HepG2 (cell line): ENCODE measurements around the gene RDH12. TPM values are rescaled to one million over a fixed set of nuclear protein-coding genes. Genes with fewer than 3 reads are reported as not detected.

Experiments used
- ATAC-seq: fragments of 200-7000 bp; cut with Tn5 transposase; 3 replicates; pipeline ENCODE4 v1.9.1; 2020; ENCODE audit warnings: mild to moderate bottlenecking, moderate library complexity
- BruUV-seq: library from RNA; stranded (reverse); fragments of 400-500 nt; replicated peaks from 2 replicates; lab custom pipeline; 2021; lab: Mats Ljungman, UMichigan
- CTCF ChIA-PET: fragments of 300-600 bp; formaldehyde crosslinking; extraction: SDS; loops from one replicate; lab custom pipeline; 2021; ENCODE audit warnings: low total read pairs, inconsistent platforms, low intra/inter-chr PET ratio; lab: Yijun Ruan, JAX
- POLR2A ChIA-PET: fragments of 350-600 bp; sonication (Branson Sonifier 250); formaldehyde crosslinking; loops from one replicate; lab custom pipeline; 2020; ENCODE audit warnings: antibody characterized with exemption, inconsistent platforms; lab: Yijun Ruan, JAX
- DNase-seq: peaks from one replicate; pipeline ENCODE4 v3.0.0-alpha.2; 2015; ENCODE audit warnings: low spot score
- FAIRE-seq: peaks from 3 replicates; lab custom pipeline; 2011; peaks lifted over from hg19 to GRCh38; lab: Jason Lieb, UNC
- H2AFZ ChIP-seq: one replicate; pipeline ENCODE4 v1.6.1; 2011; ENCODE audit warnings: low read length, inconsistent platforms
- H3K27ac ChIP-seq: fragments of 300-600 bp; 3 replicates; pipeline ENCODE4 v1.8.0; 2011; ENCODE audit warnings: mixed run types, mild to moderate bottlenecking, mixed read lengths, low read length, inconsistent platforms; ENCODE audit not compliant: insufficient read depth; ENCODE audit errors: extremely low read length
- H3K27me3 ChIP-seq, 2 experiments: fragments of 200-600 bp in 1 of 2; 2 replicates in 1 of 2; 3 replicates in 1 of 2; pipeline versions ENCODE4 v1.6.0 to v1.8.0; 2011; ENCODE audit warnings: low read length in 2 of 2, mild to moderate bottlenecking in 2 of 2, moderate library complexity in 2 of 2, inconsistent platforms in 1 of 2; ENCODE audit not compliant: insufficient read depth in 2 of 2, control insufficient read depth in 1 of 2
- H3K36me3 ChIP-seq, 2 experiments: fragments of 200-600 bp in 1 of 2; replicated peaks in 1 of 2; 2 replicates in 1 of 2; 3 replicates in 1 of 2; pipeline versions ENCODE4 v1.5.1 to v1.8.0; 2011; ENCODE audit warnings: low read length in 2 of 2, inconsistent platforms in 1 of 2; ENCODE audit not compliant: insufficient read depth in 2 of 2, control insufficient read depth in 1 of 2
- H3K4me1 ChIP-seq: 2 replicates; pipeline ENCODE4 v1.5.1; 2012; ENCODE audit warnings: low read length, inconsistent platforms; ENCODE audit not compliant: insufficient read depth
- H3K4me2 ChIP-seq: 2 replicates; pipeline ENCODE4 v1.6.0; 2011; ENCODE audit warnings: low read depth, low read length, inconsistent platforms
- H3K4me3 ChIP-seq, 3 experiments: fragments of 200-600 bp in 1 of 3; sonication (generic), shearing (Covaris generic) in 1 of 3; replicated peaks in 1 of 3; 2 replicates each; pipeline ENCODE4 v1.5.1; 2011 to 2016; ENCODE audit warnings: low read length in 3 of 3, inconsistent platforms in 2 of 3, low read depth in 2 of 3, mild to moderate bottlenecking in 2 of 3, control low read depth in 1 of 3, mixed read lengths in 1 of 3; ENCODE audit not compliant: insufficient read depth in 1 of 3
- H3K79me2 ChIP-seq: one replicate; pipeline ENCODE4 v1.6.1; 2011; ENCODE audit warnings: low read length, inconsistent platforms; ENCODE audit not compliant: insufficient read depth
- H3K9ac ChIP-seq: 2 replicates; pipeline ENCODE4 v1.6.0; 2011; ENCODE audit warnings: mild to moderate bottlenecking, low read depth, low read length, inconsistent platforms; ENCODE audit not compliant: insufficient read depth
- H3K9me3 ChIP-seq: 2 replicates; pipeline ENCODE4 v1.5.1; 2012; ENCODE audit warnings: mild to moderate bottlenecking, low read length
- H4K20me1 ChIP-seq: 2 replicates; pipeline ENCODE4 v1.6.0; 2011; ENCODE audit warnings: inconsistent platforms, mild to moderate bottlenecking, low read length, moderate library complexity; ENCODE audit not compliant: insufficient read depth
- DNMT3B ChIP-seq: conservative IDR thresholded peaks from 2 replicates; pipeline ENCODE4 v1.6.1; 2016; ENCODE audit warnings: missing biosample characterization, control low read depth
- POLR2AphosphoS5 ChIP-seq: IDR thresholded peaks from 2 replicates; pipeline ENCODE4 v1.6.1; 2012; ENCODE audit warnings: low read depth, low read length
- SIX1 ChIP-seq: sonication (generic); formaldehyde crosslinking; IDR thresholded peaks from 2 replicates; pipeline ENCODE4 v1.4.0; 2020; ENCODE audit warnings: missing genetic modification reagents, borderline replicate concordance
- ZNF225 ChIP-seq: sonication (generic); formaldehyde crosslinking; IDR thresholded peaks from 2 replicates; pipeline ENCODE4 v1.4.0; 2020; ENCODE audit warnings: mild to moderate bottlenecking, missing genetic modification reagents
- ZNF629 ChIP-seq: sonication (generic); formaldehyde crosslinking; conservative IDR thresholded peaks from 2 replicates; pipeline ENCODE4 v1.5.0; 2020; ENCODE audit warnings: missing genetic modification reagents
- ZNF790 ChIP-seq: sonication (generic); formaldehyde crosslinking; IDR thresholded peaks from 2 replicates; pipeline ENCODE4 v1.8.0; 2022; ENCODE audit warnings: missing genetic modification reagents, mild to moderate bottlenecking, borderline replicate concordance
- WGBS: methylation state at CpG from one replicate; pipeline ENCODE4 v1.1.6; 2017; ENCODE audit warnings: low lambda C conversion rate; 5-methylcytosine and 5-hydroxymethylcytosine counted together
- in situ Hi-C: cut with HindIII; loops from 2 replicates; pipeline ENCODE4 v1.10.0; 2017; ENCODE audit warnings: low pct_unique_long_range_greater_than_20kb; ENCODE audit not compliant: extremely low pct_ligation_motif_present
- intact Hi-C: fragments of 100-400 bp; cut with micrococcal nuclease; formaldehyde crosslinking; loops from one replicate; pipeline ENCODE4 v1.10.0; 2022; ENCODE audit not compliant: unreplicated experiment
- polyA plus RNA-seq, 8 experiments: library from polyadenylated mRNA; depleted of rRNA in 3 of 8; stranded (reverse) in 7 of 8; unstranded in 1 of 8; fragments of >200 nt; fragmentation: Illumina TruSeq in 4 of 8; extraction: Trizol in 4 of 8; gene quantifications; 2 replicates each; pipeline versions ENCODE4 v1.2.1 to v1.2.3, GENCODE V29; 2011 to 2016; ENCODE audit warnings: low read depth in 4 of 8, missing spikeins in 1 of 8, mixed read lengths in 1 of 8; ENCODE audit not compliant: insufficient read depth in 1 of 8
- total RNA-seq, 5 experiments: library from RNA; depleted of rRNA; stranded (reverse); fragments of >200 nt; fragmentation: Illumina TruSeq; extraction: Trizol; gene quantifications; 2 replicates each; pipeline ENCODE4 v1.2.3, GENCODE V29; 2016; ENCODE audit warnings: low read depth in 1 of 5

Gene RDH12
- total and polyA plus RNA-seq, 2 of the 13 experiments (the other 11 are each of a cell fraction or from before 2014, with no cell fraction given): 1.6 to 2.1 TPM

DNA sequence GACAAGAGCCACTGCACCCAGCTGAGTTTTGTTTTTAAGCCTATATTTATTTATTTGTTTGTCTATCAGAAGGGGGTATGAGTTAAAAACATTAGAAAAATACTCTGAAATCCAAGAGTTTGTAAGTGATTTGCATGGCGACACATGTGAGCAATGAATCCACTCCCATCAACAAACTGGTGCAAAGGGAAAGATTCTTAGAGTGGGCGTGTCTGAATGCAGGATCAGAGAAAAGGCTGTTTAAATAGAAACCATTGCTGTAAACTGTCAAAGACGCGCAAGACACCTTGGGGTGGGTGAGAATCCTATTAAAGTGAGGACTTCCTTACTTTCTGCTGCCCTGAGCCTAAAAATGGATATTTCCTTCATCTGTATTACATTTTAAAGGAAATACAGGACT lies 62.8 kb downstream of the RDH12 start:
- POLR2A ChIA-PET: no interaction called here
- no peak overlapping the region for H3K9ac ChIP-seq
- FAIRE-seq: no peak
- intact Hi-C loops: loop anchor here (10.0 kb wide), 1 partner anchor 60 kb away; the partner anchor contains the start of gene RDH12
- H3K27ac ChIP-seq: no peak overlapping the region
- H3K79me2 ChIP-seq: no peaks in the 10 kb centered on the region
- no peak for TF ChIP-seq SIX1 (CRISPR knock-in tag)
- TF ChIP-seq POLR2AphosphoS5: no peak
- TF ChIP-seq DNMT3B: no peak
- TF ChIP-seq ZNF790 (CRISPR knock-in tag): no peak
- in situ Hi-C loops: no loop called here
- no peak overlapping the region for H3K4me2 ChIP-seq
- H3K36me3 ChIP-seq: peaks cover 17 to 59% of the 10 kb centered on the region in 2 experiments; a peak in 4 of 5 replicates
- no TSS peak for BruUV-seq
- no peak overlapping the region for H3K4me3 ChIP-seq
- H3K9me3 ChIP-seq: no peaks in the 10 kb centered on the region
- DNase-seq: no peak
- H3K4me1 ChIP-seq: peaks cover 18% of the 10 kb centered on the region
- CTCF ChIA-PET: no interaction called here
- H2AFZ ChIP-seq: no peak overlapping the region
- ATAC-seq: no peak
- H3K27me3 ChIP-seq: no peaks in the 10 kb centered on the region
- no peaks in the 10 kb centered on the region for H4K20me1 ChIP-seq
- 98% methylated on average over 4 of the region's 4 CpGs for WGBS

DNA sequence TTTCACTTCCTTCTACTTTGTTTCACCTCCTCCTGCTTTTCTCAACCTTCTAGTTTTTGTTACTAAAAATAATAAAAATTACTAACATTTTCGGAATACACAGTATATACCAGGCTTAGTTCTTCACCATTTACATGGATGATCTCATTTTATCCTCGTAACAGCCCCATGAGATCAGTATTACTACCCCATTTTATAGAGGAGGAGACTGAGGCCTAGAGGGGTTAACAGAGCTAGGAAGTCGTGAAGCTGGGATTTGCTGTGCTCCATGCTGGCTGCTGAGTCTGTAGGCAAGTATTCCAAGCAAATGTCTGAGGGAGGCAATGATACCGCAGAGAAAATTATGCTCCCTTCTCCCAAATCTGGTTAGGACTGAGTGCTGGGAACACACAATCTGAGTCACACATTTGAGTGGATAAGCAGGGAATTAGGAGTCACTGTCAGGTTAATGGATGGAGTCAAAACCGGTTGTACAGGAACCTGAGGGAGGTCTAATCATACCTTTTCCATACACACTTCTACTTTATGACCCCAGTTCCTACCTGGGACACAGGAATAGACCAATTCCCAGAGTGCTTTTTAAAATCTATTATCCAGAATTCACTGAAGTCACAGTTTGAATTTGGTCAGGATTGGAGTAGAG lies 63.6 kb downstream of the RDH12 start:
- no peak overlapping the region for H3K9ac ChIP-seq
- no peak overlapping the region for H3K4me2 ChIP-seq
- no peak for ATAC-seq
- in situ Hi-C loops: no loop called here
- H3K79me2 ChIP-seq: no peaks in the 10 kb centered on the region
- CTCF ChIA-PET: no interaction called here
- H3K27me3 ChIP-seq: no peaks in the 10 kb centered on the region
- no peak overlapping the region for H3K4me3 ChIP-seq
- 89% methylated on average over 5 of the region's 5 CpGs for WGBS
- peaks cover 16 to 60% of the 10 kb centered on the region in 2 experiments; a peak in 4 of 5 replicates for H3K36me3 ChIP-seq
- TF ChIP-seq ZNF629 (CRISPR knock-in tag): peak; percentile 75
- TF ChIP-seq ZNF225 (CRISPR knock-in tag): no peak
- FAIRE-seq: no peak
- no peak overlapping the region for H3K27ac ChIP-seq
- H4K20me1 ChIP-seq: no peaks in the 10 kb centered on the region
- POLR2A ChIA-PET: no interaction called here
- BruUV-seq: no TSS peak
- H3K9me3 ChIP-seq: no peaks in the 10 kb centered on the region
- intact Hi-C loops: loop anchor here (10.0 kb wide), 1 partner anchor 61 kb away; the partner anchor contains the start of gene RDH12
- DNase-seq: no peak
- H2AFZ ChIP-seq: no peak overlapping the region
- peaks cover 18% of the 10 kb centered on the region for H3K4me1 ChIP-seq
